CD14-positive monocyte (primary cell): ENCODE results near the gene ERLEC1. TPM values are rescaled to one million over a fixed set of nuclear protein-coding genes. Genes with fewer than 3 reads are reported as not detected.

Experiments
- DNase-seq, 3 donors: peaks; one replicate each; pipeline ENCODE4 v3.0.0-alpha.2; 2011 to 2022
- H2AFZ ChIP-seq: 2 replicates; pipeline ENCODE4 v1.6.0; 2012; ENCODE audit warnings: mild to moderate bottlenecking, low read depth, low read length, inconsistent platforms; ENCODE audit not compliant: insufficient read depth, poor library complexity, severe bottlenecking
- H3K27ac ChIP-seq, 2 donors: 1 replicate in 1 of 2; 2 replicates in 1 of 2; pipeline ENCODE4 v1.5.1; 2012 to 2013; ENCODE audit warnings: low read length in 2 of 2, control low read depth in 1 of 2, inconsistent platforms in 1 of 2, low read depth in 1 of 2, mild to moderate bottlenecking in 1 of 2
- H3K27me3 ChIP-seq, 2 donors: one replicate each; pipeline versions ENCODE4 v1.6.0 to v1.6.1; 2011 to 2013; ENCODE audit warnings: low read length in 2 of 2; ENCODE audit not compliant: control insufficient read depth in 2 of 2, insufficient read depth in 2 of 2
- H3K36me3 ChIP-seq, 2 donors: replicated peaks in 1 of 2; 1 replicate in 1 of 2; 2 replicates in 1 of 2; pipeline versions ENCODE4 v1.5.1 to v1.6.1; 2012 to 2013; ENCODE audit warnings: low read length in 2 of 2, control low read depth in 1 of 2, inconsistent platforms in 1 of 2, mild to moderate bottlenecking in 1 of 2; ENCODE audit not compliant: insufficient read depth in 2 of 2, control insufficient read depth in 1 of 2
- H3K4me1 ChIP-seq, 2 donors: 1 replicate in 1 of 2; 2 replicates in 1 of 2; pipeline versions ENCODE4 v1.5.1 to v1.6.1; 2012 to 2013; ENCODE audit warnings: low read length in 2 of 2, control low read depth in 1 of 2, inconsistent platforms in 1 of 2, mild to moderate bottlenecking in 1 of 2, moderate library complexity in 1 of 2; ENCODE audit not compliant: insufficient read depth in 2 of 2, control insufficient read depth in 1 of 2
- H3K4me2 ChIP-seq: replicated peaks from 2 replicates; pipeline ENCODE3; 2012; ENCODE audit warnings: low read length, moderate library complexity, mild to moderate bottlenecking; ENCODE audit not compliant: poor library complexity, severe bottlenecking; ENCODE audit errors: extremely low read depth
- H3K4me3 ChIP-seq, 3 experiments: fragments of 200-600 bp in 1 of 3; sonication (generic) in 1 of 3; replicated peaks in 1 of 3; 1 replicate in 2 of 3; 2 replicates in 1 of 3; pipeline ENCODE4 v1.5.1; 2011 to 2013; ENCODE audit warnings: low read length in 3 of 3, mild to moderate bottlenecking in 3 of 3, control low read depth in 2 of 3, low read depth in 2 of 3, inconsistent platforms in 1 of 3, moderate library complexity in 1 of 3
- H3K79me2 ChIP-seq: 2 replicates; pipeline ENCODE4 v1.6.0; 2012; ENCODE audit warnings: mild to moderate bottlenecking, control low read depth, inconsistent platforms, low read length, moderate library complexity; ENCODE audit not compliant: insufficient read depth
- H3K9ac ChIP-seq: 2 replicates; pipeline ENCODE4 v1.6.0; 2017; ENCODE audit warnings: low read length, mild to moderate bottlenecking; ENCODE audit not compliant: insufficient read depth, poor library complexity, severe bottlenecking
- H3K9me3 ChIP-seq, 2 donors: replicated peaks in 1 of 2; 1 replicate in 1 of 2; 2 replicates in 1 of 2; pipeline versions ENCODE4 v1.5.1 to v1.6.1; 2012 to 2013; ENCODE audit warnings: low read length in 2 of 2, control low read depth in 1 of 2; ENCODE audit not compliant: control insufficient read depth in 1 of 2, insufficient read depth in 1 of 2
- H4K20me1 ChIP-seq: 2 replicates; pipeline ENCODE4 v1.6.0; 2012; ENCODE audit warnings: mild to moderate bottlenecking, low read length, control low read depth, moderate library complexity; ENCODE audit not compliant: insufficient read depth
- H3K27ac Mint-ChIP-seq, 7 donors: one replicate each; pipeline ENCODE4 v1.8.0; 2020; ENCODE audit warnings: mild to moderate bottlenecking in 7 of 7, mixed read lengths in 7 of 7, moderate library complexity in 6 of 7, inconsistent platforms in 2 of 7
- H3K27me3 Mint-ChIP-seq, 3 donors: one replicate each; pipeline ENCODE4 v1.8.0; 2021 to 2022; ENCODE audit warnings: low read depth in 3 of 3, mild to moderate bottlenecking in 3 of 3, mixed read lengths in 3 of 3, moderate library complexity in 3 of 3, inconsistent platforms in 1 of 3
- H3K36me3 Mint-ChIP-seq, 2 donors: one replicate each; pipeline ENCODE4 v1.8.0; 2020; ENCODE audit warnings: mixed read lengths in 2 of 2, inconsistent platforms in 1 of 2, mild to moderate bottlenecking in 1 of 2
- H3K4me1 Mint-ChIP-seq: one replicate; pipeline ENCODE4 v1.8.0; 2020; ENCODE audit warnings: mild to moderate bottlenecking, mixed read lengths
- H3K4me3 Mint-ChIP-seq, 2 donors: one replicate each; pipeline ENCODE4 v1.8.0; 2020; ENCODE audit warnings: mild to moderate bottlenecking in 2 of 2, mixed read lengths in 2 of 2, moderate library complexity in 1 of 2
- H3K9me3 Mint-ChIP-seq, 7 donors: one replicate each; pipeline ENCODE4 v1.8.0; 2020 to 2022; ENCODE audit warnings: mixed read lengths in 7 of 7, mild to moderate bottlenecking in 6 of 7, moderate library complexity in 6 of 7, inconsistent platforms in 2 of 7
- WGBS: methylation state at CpG from one replicate; pipeline ENCODE4 v1.1.5; 2013; ENCODE audit warnings: missing lambda C conversion rate; ENCODE audit not compliant: insufficient coverage; 5-methylcytosine and 5-hydroxymethylcytosine counted together
- intact Hi-C, 2 donors: fragments of 100-400 bp; cut with micrococcal nuclease; formaldehyde crosslinking; loops; one replicate each; pipeline versions ENCODE4 v1.15.0 to v1.15.1; 2023
- polyA plus RNA-seq, 3 donors: library from polyadenylated mRNA; depleted of rRNA in 1 of 3; unstranded in 2 of 3; stranded (reverse) in 1 of 3; fragments of 300-500 nt in 2 of 3; fragments of >200 nt in 1 of 3; fragmentation: Illumina TruSeq in 2 of 3; gene quantifications; 1 replicate in 2 of 3; 2 replicates in 1 of 3; pipeline ENCODE4 v1.2.3, GENCODE V29; 2012 to 2021
- TF ChIP-seq, protein P1 (sequence below): fragments of 200-600 bp; IDR thresholded peaks from one replicate; pipeline ENCODE4 v1.8.0; 2022; ENCODE audit warnings: antibody characterized with exemption, mild to moderate bottlenecking

ERLEC1 gene
- polyA plus RNA-seq, 3 donors = 11.4 to 23.8 (median 23.7) TPM

DNA sequence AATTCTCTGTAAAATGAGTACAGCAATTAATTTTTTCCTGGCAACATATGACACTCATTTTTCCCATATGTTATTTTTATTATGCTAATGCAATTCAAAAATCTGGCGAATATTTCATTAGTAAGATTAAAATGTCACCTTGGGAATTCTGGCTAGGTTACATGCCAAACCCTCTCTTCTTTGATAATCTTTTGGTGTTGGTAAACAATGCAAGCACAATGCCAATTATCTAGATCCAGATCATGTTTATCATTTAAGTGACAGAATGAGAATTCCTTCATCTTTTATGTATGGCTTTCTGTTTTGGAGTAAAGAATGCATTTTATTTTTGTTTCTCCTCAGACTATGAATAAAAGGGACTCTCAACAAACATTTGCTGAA, 39.2 kb downstream of the ERLEC1 start:
- Histone ChIP-seq H3K27ac (no peak overlapping the region), H3K4me2 (no peak overlapping the region), H3K4me1 (no peaks in the 10 kb centered on the region), H3K4me3 (no peak overlapping the region), H3K9ac (no peak overlapping the region), H3K27me3 (no peaks in the 10 kb centered on the region), H3K36me3 (no peaks in the 10 kb centered on the region), H2AFZ (no peak overlapping the region), H4K20me1 (no peaks in the 10 kb centered on the region), H3K79me2 (no peaks in the 10 kb centered on the region), H3K9me3 (no peaks in the 10 kb centered on the region)
- TF ChIP-seq, protein P1, sequence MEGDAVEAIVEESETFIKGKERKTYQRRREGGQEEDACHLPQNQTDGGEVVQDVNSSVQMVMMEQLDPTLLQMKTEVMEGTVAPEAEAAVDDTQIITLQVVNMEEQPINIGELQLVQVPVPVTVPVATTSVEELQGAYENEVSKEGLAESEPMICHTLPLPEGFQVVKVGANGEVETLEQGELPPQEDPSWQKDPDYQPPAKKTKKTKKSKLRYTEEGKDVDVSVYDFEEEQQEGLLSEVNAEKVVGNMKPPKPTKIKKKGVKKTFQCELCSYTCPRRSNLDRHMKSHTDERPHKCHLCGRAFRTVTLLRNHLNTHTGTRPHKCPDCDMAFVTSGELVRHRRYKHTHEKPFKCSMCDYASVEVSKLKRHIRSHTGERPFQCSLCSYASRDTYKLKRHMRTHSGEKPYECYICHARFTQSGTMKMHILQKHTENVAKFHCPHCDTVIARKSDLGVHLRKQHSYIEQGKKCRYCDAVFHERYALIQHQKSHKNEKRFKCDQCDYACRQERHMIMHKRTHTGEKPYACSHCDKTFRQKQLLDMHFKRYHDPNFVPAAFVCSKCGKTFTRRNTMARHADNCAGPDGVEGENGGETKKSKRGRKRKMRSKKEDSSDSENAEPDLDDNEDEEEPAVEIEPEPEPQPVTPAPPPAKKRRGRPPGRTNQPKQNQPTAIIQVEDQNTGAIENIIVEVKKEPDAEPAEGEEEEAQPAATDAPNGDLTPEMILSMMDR = no peak
- WGBS = no CpG with 5 or more reads among the region's 1 CpG
- Mint-ChIP-seq H3K9me3 (peaks cover 0 to 1% (median 0%) of the 10 kb centered on the region in 7 donors), H3K4me3 (no peak overlapping the region), H3K4me1 (no peaks in the 10 kb centered on the region), H3K27me3 (peaks cover 0 to 4% (median 0%) of the 10 kb centered on the region in 3 donors), H3K27ac (no peak overlapping the region), H3K36me3 (peaks cover 2 to 6% of the 10 kb centered on the region in 2 donors)
- intact Hi-C loops = no loop called here
- no peak for DNase-seq

- Histone ChIP-seq H3K9me3 (no peaks in the 10 kb centered on the region), H3K27me3 (no peaks in the 10 kb centered on the region), H2AFZ (no peak overlapping the region), H3K9ac (no peak overlapping the region), H3K27ac (no peak overlapping the region), H3K79me2 (no peaks in the 10 kb centered on the region), H3K4me1 (no peaks in the 10 kb centered on the region), H3K4me2 (no peak overlapping the region), H4K20me1 (no peaks in the 10 kb centered on the region), H3K36me3 (no peaks in the 10 kb centered on the region), H3K4me3 (no peak overlapping the region)
- no peaks in the 10 kb centered on the region for H3K4me1 Mint-ChIP-seq
- peaks cover 6% of the 10 kb centered on the region in 2 donors for H3K36me3 Mint-ChIP-seq
- no peak overlapping the region for H3K4me3 Mint-ChIP-seq
- no peak for DNase-seq
- WGBS = no CpG with 5 or more reads among the region's 3 CpGs
- H3K9me3 Mint-ChIP-seq = peaks cover 0 to 1% (median 0%) of the 10 kb centered on the region in 7 donors
- TF ChIP-seq, protein P1 = no peak
- intact Hi-C loops = no loop called here
- H3K27me3 Mint-ChIP-seq = peaks cover 0 to 4% (median 0%) of the 10 kb centered on the region in 3 donors
- H3K27ac Mint-ChIP-seq = no peak overlapping the region
Measured at GRCh38 chr2:53826587-53827397, 39.9 kb downstream of the ERLEC1 start.
